Astrocyte (in vitro differentiated cells and primary cell): ENCODE measurements around the gene ARHGEF26.

Experiments
- EZH2 ChIP-seq: IDR thresholded peaks from 2 replicates; pipeline ENCODE4 v1.6.1; 2012; ENCODE audit warnings: mild to moderate bottlenecking, low read length, inconsistent platforms; ENCODE audit not compliant: insufficient read depth
- TF ChIP-seq, protein P1 (sequence below): IDR thresholded peaks from 2 replicates; pipeline ENCODE4 v1.5.1; 2011; ENCODE audit warnings: low read depth, mild to moderate bottlenecking, inconsistent platforms, low read length, moderate library complexity; ENCODE audit not compliant: insufficient read depth

DNA sequence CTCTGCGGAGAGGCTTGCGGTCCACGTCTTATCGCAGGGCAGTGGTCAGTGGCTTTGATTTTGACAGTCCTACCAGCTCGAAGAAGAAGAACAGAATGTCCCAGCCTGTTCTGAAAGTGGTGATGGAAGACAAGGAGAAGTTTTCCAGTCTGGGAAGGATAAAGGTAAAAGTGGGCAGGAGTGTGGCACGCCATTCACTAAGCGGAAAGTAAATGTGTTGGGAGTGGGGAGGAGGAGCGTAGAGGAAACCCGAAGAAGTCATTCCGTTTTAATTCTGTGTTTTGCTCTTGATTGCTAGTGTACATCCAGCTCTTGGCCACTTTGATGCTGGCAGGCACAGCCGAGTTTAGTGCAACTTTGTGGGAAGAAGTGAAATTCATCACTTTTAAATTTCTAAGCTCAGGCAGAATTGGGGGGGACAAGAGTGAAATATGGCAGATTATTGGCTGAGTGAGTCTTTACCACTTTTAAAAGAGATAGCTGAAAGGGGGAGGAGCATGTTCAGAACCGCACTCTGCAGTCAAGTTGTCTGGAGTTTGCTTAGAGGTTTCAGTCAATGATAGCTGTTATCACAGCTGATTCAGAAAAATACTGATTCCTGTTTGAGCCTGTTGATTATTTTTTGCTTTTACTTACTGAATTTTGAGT is 1.8 kb downstream of the ARHGEF26 start:
- TF ChIP-seq, protein P1, sequence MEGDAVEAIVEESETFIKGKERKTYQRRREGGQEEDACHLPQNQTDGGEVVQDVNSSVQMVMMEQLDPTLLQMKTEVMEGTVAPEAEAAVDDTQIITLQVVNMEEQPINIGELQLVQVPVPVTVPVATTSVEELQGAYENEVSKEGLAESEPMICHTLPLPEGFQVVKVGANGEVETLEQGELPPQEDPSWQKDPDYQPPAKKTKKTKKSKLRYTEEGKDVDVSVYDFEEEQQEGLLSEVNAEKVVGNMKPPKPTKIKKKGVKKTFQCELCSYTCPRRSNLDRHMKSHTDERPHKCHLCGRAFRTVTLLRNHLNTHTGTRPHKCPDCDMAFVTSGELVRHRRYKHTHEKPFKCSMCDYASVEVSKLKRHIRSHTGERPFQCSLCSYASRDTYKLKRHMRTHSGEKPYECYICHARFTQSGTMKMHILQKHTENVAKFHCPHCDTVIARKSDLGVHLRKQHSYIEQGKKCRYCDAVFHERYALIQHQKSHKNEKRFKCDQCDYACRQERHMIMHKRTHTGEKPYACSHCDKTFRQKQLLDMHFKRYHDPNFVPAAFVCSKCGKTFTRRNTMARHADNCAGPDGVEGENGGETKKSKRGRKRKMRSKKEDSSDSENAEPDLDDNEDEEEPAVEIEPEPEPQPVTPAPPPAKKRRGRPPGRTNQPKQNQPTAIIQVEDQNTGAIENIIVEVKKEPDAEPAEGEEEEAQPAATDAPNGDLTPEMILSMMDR: no peak
- TF ChIP-seq EZH2: no peak
